B cell (primary cell): ENCODE measurements around the gene IFNA1.

Experiments used
- CTCF ChIP-seq: fragments of 200-600 bp; IDR thresholded peaks from one replicate; pipeline ENCODE4 v1.8.0; 2022; ENCODE audit warnings: antibody characterized with exemption, mild to moderate bottlenecking
- EZH2 ChIP-seq: IDR thresholded peaks from 2 replicates; pipeline ENCODE4 v1.6.1; 2012; ENCODE audit warnings: borderline replicate concordance, low read depth, mild to moderate bottlenecking, moderate library complexity, low read length; ENCODE audit not compliant: insufficient read depth, poor library complexity, severe bottlenecking

DNA sequence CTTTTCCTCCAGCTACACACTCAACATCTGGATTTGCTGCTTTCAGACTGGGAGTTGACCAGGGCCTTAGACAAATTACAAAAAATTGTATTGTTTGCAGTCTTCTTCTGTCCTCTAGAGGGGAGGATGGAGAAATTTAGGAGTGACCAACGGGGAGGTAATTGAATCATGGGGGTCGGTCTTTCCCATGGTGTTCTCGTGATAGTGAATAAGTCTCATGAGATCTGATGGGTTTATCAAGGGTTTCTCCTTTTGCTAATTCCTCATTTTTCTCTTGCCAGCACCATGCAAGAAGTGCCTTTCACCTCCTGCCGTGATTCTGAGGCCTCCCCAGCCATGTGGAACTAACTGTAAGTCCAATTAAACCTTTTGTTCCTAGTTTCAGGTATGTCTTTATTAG, 27.1 kb upstream of the IFNA1 start:
- no peak for TF ChIP-seq EZH2
- TF ChIP-seq CTCF = no peak
